ENCODE data around the gene TAX1BP1. TPM values are rescaled to one million over a fixed set of nuclear protein-coding genes. Genes with fewer than 3 reads are reported as not detected.

TAX1BP1 gene
- total and polyA plus RNA-seq, 2 of the 13 experiments (the other 11 are each of a cell fraction or from before 2014, with no cell fraction given): 95.2 to 98.9 TPM

DNA sequence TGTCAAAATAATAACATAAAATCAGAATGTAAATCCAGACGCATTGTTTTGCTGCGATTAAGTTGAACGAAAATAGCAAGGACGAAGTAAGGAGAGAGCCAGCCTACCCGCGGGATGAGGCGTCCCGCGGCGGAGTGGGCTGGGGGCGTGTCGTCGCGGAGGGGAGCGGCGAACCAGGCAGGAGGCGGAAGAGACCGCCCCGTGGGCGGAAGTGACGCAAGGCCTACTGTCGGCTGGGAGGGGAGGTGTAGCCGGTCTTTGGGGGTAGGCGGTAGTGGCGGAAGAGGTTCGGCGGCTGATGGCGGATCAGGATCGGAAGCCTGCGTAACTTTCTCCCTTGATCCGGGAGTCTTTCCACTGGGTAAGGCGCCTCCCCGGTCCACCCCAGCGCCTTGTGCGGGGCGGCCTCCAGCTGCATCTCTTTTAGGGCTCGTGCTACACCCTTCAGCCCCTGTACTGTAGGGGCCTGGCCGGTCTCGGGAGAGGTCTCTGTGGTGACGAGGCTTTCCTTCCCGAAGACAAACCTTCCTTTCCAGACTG, at the start of gene TAX1BP1 (continued):
- TF ChIP-seq, protein P1, sequence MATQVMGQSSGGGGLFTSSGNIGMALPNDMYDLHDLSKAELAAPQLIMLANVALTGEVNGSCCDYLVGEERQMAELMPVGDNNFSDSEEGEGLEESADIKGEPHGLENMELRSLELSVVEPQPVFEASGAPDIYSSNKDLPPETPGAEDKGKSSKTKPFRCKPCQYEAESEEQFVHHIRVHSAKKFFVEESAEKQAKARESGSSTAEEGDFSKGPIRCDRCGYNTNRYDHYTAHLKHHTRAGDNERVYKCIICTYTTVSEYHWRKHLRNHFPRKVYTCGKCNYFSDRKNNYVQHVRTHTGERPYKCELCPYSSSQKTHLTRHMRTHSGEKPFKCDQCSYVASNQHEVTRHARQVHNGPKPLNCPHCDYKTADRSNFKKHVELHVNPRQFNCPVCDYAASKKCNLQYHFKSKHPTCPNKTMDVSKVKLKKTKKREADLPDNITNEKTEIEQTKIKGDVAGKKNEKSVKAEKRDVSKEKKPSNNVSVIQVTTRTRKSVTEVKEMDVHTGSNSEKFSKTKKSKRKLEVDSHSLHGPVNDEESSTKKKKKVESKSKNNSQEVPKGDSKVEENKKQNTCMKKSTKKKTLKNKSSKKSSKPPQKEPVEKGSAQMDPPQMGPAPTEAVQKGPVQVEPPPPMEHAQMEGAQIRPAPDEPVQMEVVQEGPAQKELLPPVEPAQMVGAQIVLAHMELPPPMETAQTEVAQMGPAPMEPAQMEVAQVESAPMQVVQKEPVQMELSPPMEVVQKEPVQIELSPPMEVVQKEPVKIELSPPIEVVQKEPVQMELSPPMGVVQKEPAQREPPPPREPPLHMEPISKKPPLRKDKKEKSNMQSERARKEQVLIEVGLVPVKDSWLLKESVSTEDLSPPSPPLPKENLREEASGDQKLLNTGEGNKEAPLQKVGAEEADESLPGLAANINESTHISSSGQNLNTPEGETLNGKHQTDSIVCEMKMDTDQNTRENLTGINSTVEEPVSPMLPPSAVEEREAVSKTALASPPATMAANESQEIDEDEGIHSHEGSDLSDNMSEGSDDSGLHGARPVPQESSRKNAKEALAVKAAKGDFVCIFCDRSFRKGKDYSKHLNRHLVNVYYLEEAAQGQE (IDR thresholded peaks at IDR 0.05; ENCODE audit: borderline replicate concordance in 1 of 2, low read depth in 1 of 2, low read length in 2 of 2): no peak; a peak in 1 of 4 replicates
- TF ChIP-seq, protein P2, sequence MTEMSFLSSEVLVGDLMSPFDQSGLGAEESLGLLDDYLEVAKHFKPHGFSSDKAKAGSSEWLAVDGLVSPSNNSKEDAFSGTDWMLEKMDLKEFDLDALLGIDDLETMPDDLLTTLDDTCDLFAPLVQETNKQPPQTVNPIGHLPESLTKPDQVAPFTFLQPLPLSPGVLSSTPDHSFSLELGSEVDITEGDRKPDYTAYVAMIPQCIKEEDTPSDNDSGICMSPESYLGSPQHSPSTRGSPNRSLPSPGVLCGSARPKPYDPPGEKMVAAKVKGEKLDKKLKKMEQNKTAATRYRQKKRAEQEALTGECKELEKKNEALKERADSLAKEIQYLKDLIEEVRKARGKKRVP (CRISPR knock-in tag; IDR thresholded peaks at IDR 0.05): peak in 1 of 2 experiments; percentile 83; a peak in 2 of 4 replicates
- no peak for TF ChIP-seq ZNF569 (CRISPR knock-in tag; IDR thresholded peaks at IDR 0.05; ENCODE audit: borderline replicate concordance)
- TF ChIP-seq, protein P3, sequence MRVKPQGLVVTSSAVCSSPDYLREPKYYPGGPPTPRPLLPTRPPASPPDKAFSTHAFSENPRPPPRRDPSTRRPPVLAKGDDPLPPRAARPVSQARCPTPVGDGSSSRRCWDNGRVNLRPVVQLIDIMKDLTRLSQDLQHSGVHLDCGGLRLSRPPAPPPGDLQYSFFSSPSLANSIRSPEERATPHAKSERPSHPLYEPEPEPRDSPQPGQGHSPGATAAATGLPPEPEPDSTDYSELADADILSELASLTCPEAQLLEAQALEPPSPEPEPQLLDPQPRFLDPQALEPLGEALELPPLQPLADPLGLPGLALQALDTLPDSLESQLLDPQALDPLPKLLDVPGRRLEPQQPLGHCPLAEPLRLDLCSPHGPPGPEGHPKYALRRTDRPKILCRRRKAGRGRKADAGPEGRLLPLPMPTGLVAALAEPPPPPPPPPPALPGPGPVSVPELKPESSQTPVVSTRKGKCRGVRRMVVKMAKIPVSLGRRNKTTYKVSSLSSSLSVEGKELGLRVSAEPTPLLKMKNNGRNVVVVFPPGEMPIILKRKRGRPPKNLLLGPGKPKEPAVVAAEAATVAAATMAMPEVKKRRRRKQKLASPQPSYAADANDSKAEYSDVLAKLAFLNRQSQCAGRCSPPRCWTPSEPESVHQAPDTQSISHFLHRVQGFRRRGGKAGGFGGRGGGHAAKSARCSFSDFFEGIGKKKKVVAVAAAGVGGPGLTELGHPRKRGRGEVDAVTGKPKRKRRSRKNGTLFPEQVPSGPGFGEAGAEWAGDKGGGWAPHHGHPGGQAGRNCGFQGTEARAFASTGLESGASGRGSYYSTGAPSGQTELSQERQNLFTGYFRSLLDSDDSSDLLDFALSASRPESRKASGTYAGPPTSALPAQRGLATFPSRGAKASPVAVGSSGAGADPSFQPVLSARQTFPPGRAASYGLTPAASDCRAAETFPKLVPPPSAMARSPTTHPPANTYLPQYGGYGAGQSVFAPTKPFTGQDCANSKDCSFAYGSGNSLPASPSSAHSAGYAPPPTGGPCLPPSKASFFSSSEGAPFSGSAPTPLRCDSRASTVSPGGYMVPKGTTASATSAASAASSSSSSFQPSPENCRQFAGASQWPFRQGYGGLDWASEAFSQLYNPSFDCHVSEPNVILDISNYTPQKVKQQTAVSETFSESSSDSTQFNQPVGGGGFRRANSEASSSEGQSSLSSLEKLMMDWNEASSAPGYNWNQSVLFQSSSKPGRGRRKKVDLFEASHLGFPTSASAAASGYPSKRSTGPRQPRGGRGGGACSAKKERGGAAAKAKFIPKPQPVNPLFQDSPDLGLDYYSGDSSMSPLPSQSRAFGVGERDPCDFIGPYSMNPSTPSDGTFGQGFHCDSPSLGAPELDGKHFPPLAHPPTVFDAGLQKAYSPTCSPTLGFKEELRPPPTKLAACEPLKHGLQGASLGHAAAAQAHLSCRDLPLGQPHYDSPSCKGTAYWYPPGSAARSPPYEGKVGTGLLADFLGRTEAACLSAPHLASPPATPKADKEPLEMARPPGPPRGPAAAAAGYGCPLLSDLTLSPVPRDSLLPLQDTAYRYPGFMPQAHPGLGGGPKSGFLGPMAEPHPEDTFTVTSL (CRISPR knock-in tag; IDR thresholded peaks at IDR 0.05; ENCODE audit: borderline replicate concordance): no peak
- TF ChIP-seq GFI1 (CRISPR knock-in tag; IDR thresholded peaks at IDR 0.05; ENCODE audit: borderline replicate concordance): 0 out of 2 replicates have a peak, but pooled peaks have one; percentile 27
- no peak for TF ChIP-seq ZNF660 (CRISPR knock-in tag; IDR thresholded peaks at IDR 0.05; ENCODE audit: borderline replicate concordance, low read depth)
- no peak for TF ChIP-seq ARNTL (CRISPR knock-in tag; IDR thresholded peaks at IDR 0.05)
- no peak for TF ChIP-seq ZNF615 (CRISPR knock-in tag; IDR thresholded peaks at IDR 0.05; ENCODE audit: borderline replicate concordance)
- TF ChIP-seq, protein P4, sequence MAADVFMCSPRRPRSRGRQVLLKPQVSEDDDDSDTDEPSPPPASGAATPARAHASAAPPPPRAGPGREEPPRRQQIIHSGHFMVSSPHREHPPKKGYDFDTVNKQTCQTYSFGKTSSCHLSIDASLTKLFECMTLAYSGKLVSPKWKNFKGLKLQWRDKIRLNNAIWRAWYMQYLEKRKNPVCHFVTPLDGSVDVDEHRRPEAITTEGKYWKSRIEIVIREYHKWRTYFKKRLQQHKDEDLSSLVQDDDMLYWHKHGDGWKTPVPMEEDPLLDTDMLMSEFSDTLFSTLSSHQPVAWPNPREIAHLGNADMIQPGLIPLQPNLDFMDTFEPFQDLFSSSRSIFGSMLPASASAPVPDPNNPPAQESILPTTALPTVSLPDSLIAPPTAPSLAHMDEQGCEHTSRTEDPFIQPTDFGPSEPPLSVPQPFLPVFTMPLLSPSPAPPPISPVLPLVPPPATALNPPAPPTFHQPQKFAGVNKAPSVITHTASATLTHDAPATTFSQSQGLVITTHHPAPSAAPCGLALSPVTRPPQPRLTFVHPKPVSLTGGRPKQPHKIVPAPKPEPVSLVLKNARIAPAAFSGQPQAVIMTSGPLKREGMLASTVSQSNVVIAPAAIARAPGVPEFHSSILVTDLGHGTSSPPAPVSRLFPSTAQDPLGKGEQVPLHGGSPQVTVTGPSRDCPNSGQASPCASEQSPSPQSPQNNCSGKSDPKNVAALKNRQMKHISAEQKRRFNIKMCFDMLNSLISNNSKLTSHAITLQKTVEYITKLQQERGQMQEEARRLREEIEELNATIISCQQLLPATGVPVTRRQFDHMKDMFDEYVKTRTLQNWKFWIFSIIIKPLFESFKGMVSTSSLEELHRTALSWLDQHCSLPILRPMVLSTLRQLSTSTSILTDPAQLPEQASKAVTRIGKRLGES (CRISPR knock-in tag; IDR thresholded peaks at IDR 0.05; ENCODE audit: borderline replicate concordance): peak; percentile 53; the same call in 1 of the 2 replicates
- TF ChIP-seq MAZ (IDR thresholded peaks at IDR 0.05; ENCODE audit: borderline replicate concordance, low read depth, low read length): no peak; the same call in 1 of the 2 replicates
- peak; percentile 88 for TF ChIP-seq MAZ (CRISPR knock-in tag; IDR thresholded peaks at IDR 0.05; ENCODE audit: low read depth)
- peak; percentile 88 for TF ChIP-seq ZFX (CRISPR knock-in tag; IDR thresholded peaks at IDR 0.05; ENCODE audit: low read depth)
- peak; percentile 76; the same call in 1 of the 2 replicates for TF ChIP-seq HDAC1 (CRISPR knock-in tag; IDR thresholded peaks at IDR 0.05)
- TF ChIP-seq TMF1 (CRISPR knock-in tag; IDR thresholded peaks at IDR 0.05; ENCODE audit: low read depth): no peak
